HG02571 (cell line): ENCODE results near the gene RPUSD2.

ENCODE experiments used
- ATAC-seq: cut with Tn5 transposase; IDR thresholded peaks from one replicate; pipeline ENCODE4 v1.9.1; 2021; ENCODE audit warnings: mild to moderate bottlenecking, moderate library complexity; ENCODE audit not compliant: unreplicated experiment

RPUSD2 gene

GRCh38 chr15:40613080-40613479, 44.0 kb downstream of the RPUSD2 start:
- ATAC-seq = no peak

GRCh38 chr15:40618023-40618422, 48.9 kb downstream of the RPUSD2 start:
- no peak for ATAC-seq

- ATAC-seq = no peak
Measured at GRCh38 chr15:40618906-40619305, 49.8 kb downstream of the RPUSD2 start.

GRCh38 chr15:40623361-40623760, 54.3 kb downstream of the RPUSD2 start:
- no peak for ATAC-seq
